ENCODE measurements around the gene SAMSN1.

Gene SAMSN1

GRCh38 chr21:14483296-14483695, 62.8 kb downstream of the SAMSN1 start:
- DNase-seq = no peak

GRCh38 chr21:14482165-14482564, 64.0 kb downstream of the SAMSN1 start:
- DNase-seq = no peak

GRCh38 chr21:14480411-14481031, 65.6 kb downstream of the SAMSN1 start:
- no peak for DNase-seq

GRCh38 chr21:14479241-14479786, 66.8 kb downstream of the SAMSN1 start:
- no peak for DNase-seq

DNA sequence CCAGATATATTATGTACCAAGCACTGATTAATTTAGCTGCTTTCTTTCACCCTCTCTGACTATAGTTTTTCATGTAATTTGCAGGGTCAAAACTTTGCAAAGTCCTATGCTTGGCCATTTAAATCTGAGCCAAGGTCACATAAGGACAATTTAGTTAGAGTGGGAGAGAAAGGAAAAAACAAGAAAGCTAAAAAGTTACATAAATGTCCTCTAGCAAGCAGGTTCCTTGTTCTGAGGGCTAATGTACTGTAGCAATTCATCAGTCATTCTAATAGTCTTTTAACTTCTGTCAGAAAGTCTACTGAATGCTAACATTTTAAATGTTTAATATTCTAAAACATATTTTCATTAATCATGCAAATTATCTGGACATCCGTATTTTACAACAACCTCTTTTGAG, 68.3 kb downstream of the SAMSN1 start:
- no peak for DNase-seq

DNA sequence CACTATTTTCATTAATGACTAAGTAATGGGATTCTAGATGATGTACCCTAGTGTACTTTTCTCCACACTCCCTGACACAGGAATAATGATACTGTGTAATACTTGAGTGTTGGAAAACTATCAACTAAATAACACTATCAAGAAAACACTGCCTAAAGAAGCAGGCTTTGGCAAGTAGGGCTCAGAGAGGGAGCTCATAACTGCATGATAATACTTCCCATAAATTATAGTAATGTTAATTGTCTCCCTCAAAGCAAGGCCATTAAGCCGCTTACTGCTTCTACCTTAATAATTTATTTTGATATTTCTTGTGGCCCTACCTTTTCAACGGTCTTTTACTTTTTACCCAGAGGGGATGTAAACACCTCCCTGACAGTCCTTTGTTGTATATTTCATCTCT, 69.0 kb downstream of the SAMSN1 start:
- no peak for DNase-seq

GRCh38 chr21:14474995-14475394, 71.1 kb downstream of the SAMSN1 start:
- DNase-seq = no peak

- DNase-seq = no peak
Measured at GRCh38 chr21:14469641-14470040, 76.5 kb downstream of the SAMSN1 start.

- DNase-seq = no peak
Measured at GRCh38 chr21:14466715-14467114, 79.4 kb downstream of the SAMSN1 start.

GRCh38 chr21:14457762-14458161, 88.4 kb downstream of the SAMSN1 start:
- no peak for DNase-seq

- no peak for DNase-seq
Measured at GRCh38 chr21:14456911-14457310, 89.2 kb downstream of the SAMSN1 start.

DNA sequence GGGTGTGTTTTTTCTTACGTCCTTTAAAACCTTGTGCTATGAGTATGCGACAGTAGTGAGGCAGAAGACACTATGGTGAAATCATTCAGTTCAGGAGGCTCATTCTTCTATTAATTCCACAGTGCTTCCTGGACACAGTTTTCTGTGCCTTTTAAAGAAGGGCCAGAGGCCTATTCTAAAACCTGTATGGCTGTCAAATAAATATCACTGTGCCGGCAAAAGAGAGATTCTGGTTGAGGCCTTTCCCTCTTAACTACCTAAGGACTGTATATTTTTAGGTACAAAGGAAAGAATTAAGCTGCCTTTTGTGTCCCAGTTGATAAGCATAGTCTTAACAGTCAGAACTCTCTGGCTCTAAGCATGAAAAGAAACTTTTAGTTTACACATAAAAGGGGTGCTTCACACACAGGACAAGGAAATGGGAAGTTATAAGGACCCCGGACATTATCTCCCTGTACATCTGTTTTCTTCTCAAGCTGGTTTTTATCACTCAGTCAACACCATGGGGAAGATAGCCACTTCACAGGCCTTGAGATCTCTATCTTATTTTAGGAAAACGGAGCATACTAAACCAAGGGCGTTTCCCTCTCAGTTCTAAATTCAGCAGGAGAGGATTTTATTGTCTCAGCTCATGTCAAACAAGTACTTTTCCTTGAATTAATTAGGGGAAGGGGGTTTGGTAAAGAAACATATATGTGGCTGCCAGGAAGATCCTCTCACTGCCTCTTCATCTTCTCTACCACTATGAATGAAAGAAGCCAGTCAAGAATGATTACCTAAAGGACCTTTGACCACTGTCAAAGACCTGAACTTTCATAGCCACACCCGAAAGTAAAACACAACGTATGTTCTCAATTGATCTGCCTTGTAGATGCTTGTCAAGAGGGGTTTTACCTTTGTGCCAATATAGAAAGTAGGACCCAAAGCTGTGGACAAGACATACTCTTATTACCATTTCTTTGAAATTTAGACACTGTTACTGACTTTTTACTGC, 91.8 kb downstream of the SAMSN1 start:
- DNase-seq = no peak

- DNase-seq = no peak
Measured at GRCh38 chr21:14453339-14454015, 92.6 kb downstream of the SAMSN1 start.

- DNase-seq = no peak
Measured at GRCh38 chr21:14452727-14453241, 93.3 kb downstream of the SAMSN1 start.

DNA sequence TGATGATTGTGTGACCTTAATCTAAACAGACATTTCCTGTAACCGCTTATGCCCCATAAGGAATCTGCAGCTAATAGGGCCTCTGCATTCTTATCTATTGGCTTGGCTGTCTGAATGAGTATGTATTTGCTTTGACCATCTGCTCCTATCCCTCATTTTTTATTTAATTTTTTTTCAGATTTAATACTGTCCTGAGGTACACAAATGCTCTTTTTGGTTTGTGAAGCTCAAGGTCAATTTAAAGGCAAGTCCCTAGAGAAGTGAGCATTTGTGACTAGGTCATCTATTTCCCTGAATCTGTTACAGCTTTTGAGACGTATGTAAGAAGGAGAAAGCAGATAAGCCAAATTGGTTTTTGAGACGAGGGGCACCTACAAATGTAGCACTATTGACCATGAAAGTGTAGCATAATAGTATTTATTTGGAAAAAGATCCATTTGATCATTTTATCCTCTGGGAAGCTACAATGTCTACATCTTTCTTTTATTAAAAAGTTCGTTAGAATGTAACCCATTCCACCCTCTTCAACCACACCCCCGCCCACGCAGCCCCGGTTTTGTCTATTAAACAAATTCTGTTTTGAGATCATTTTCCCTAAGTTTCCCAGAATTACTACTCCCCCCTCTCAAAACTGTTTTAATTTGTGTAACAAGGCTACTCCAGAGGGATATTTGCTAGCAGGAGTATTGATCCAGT, 93.9 kb downstream of the SAMSN1 start:
- DNase-seq = no peak

DNA sequence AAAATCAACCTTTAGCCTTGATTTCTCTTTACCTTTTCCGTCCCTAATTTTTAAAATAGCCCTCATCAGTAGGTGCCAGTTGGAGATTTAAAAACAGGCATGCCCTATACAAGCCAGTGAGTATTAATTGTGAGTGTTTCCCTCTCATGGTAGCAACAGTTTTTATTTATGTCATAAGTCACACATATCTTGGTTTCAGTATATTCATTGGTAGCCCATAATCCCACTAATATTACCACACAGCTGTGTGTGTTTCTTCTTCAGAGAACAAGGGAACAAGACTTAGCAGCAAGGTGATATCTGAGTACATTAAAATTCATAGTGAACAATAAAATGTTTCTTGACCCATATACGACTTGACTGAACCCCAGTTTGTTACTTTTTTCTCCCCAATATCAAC, 94.6 kb downstream of the SAMSN1 start:
- DNase-seq = no peak

- DNase-seq = no peak
Measured at GRCh38 chr21:14448784-14449183, 97.3 kb downstream of the SAMSN1 start.

- DNase-seq = no peak
Measured at GRCh38 chr21:14438211-14438610, 107.9 kb downstream of the SAMSN1 start.

DNA sequence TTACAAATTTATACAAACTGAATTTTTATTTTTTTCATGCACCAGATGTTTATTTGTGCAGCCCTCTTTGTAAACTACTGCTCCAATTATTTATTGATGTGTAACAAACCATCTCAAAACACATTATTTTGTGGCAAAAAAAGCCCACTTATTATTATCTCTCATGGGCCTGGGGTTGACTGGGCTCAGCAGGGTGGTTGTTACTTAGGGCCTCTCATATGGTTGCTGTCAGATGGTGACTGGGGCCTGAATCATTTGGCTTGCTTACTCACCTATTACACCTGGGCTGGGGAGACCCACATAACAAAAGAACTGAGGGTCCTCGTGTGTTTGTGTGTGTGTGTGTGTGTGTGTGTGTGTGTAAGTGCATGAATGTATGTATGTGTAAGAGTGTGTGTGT, 110.7 kb downstream of the SAMSN1 start:
- no peak for DNase-seq

Data from NCI-H2029 (cell line).